SKM-1 (cell line): ENCODE results near the gene RPL36.
"Not testable (repeated sequence)": the region's sequence is repeated elsewhere in the genome, so short reads cannot be mapped to it uniquely, and the experiment has no call there.

Source experiments
- DNase-seq: peaks from one replicate; lab custom pipeline; 2025; ENCODE audit not compliant: unreplicated experiment; lab: John Stamatoyannopoulos, UW

RPL36 gene

DNA sequence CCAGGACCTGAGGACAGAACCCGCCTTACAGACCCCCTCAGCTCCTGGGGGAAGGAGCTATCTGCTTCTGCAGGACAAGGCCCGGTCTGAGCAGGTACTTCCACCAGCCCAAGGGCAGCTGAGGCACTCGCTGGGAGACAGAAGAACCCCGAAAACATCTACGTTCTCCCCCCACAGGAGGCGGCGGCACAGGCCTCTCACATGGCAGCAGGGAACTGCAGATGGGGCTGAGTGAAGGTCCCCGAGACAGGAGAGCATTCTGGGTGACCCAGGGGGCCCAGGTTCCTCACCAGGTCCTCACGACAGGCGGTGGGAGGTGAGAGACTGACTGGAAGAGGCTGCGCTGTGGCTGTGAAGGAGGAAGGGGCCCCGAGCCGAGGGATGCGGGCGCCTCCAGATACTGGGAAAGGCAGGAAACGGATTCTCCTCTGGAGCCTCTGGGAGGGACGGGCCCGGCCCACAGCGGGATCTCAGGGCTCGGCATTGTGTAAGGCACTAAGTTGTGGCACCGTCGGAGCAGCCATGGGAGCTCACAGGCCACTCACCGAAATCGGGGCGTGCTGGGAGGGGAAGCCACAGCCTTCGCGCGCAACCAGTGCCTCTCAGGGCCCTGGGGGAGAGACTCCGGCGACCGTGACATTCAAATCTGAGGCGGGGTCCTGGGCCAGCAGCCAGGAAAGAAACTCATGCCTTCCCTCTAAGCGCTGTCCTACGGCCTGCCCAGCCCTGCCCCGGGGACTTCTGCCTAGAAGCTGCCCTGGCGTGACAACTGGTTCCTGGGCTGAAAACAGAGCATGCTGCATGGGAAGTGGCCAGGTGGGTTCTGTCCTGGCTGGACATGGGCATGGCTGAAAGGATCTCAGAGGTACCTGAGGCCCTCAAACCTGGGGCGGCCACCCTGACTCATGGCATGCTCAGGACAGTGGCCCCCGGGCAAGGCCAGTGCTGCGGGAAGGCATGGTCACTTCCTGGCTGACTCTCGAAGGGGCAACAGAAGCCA, 14.0 kb downstream of the RPL36 start:
- DNase-seq, result no peak

DNA sequence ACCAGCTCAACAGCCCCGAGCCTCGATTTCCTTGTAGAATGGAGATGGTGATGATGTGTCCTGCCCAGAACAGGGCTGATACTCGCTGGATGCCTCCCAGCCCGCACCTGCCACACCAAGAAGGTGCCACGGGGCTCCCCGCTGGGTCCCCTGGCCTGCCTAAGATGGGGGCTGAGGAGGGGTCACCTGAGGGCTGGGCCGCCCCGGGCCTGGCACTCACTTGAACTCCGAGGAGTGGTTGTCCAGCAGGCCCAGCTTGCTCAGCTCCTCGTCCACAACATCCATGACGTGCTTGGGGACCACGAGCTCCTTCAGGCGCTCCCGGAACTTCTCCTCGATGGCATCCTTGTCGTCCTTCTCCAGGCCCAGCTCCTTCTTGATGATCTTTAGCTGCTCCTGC, 15.5 kb downstream of the RPL36 start:
- DNase-seq, result no peak

DNA sequence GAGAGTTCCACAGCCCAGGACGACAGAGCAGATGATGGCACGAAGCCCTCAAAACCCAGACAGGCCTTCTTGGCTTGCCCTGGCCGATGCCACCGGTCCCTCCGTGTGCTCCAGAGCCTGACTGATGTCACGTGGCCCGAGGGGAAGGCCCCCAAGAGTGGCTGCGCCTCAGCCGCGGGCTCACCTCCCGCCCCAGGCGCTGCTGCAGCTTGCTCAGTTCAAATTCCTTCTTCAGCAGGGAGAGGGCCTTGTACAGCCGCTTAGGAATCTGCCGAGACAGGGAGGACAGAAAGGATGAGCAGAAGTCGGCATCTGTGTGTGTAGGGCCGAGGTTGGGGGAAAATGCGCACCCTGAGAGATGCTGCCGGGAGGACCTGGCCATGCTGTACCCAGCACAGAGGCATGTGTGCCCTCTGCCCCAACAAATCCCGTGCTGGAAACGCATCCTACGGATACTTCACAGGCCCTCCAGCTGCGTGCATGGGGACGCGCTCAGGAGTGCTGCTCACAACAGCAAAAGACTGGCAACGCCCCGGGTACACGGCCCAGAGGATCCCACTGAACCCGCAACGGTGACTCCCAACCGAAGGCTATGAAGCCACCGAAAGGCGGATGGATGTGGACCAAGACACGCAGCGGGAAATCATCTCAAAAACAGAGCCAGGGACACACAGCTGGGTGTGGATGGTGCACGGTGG, 16.9 kb downstream of the RPL36 start:
- no peak for DNase-seq

DNA sequence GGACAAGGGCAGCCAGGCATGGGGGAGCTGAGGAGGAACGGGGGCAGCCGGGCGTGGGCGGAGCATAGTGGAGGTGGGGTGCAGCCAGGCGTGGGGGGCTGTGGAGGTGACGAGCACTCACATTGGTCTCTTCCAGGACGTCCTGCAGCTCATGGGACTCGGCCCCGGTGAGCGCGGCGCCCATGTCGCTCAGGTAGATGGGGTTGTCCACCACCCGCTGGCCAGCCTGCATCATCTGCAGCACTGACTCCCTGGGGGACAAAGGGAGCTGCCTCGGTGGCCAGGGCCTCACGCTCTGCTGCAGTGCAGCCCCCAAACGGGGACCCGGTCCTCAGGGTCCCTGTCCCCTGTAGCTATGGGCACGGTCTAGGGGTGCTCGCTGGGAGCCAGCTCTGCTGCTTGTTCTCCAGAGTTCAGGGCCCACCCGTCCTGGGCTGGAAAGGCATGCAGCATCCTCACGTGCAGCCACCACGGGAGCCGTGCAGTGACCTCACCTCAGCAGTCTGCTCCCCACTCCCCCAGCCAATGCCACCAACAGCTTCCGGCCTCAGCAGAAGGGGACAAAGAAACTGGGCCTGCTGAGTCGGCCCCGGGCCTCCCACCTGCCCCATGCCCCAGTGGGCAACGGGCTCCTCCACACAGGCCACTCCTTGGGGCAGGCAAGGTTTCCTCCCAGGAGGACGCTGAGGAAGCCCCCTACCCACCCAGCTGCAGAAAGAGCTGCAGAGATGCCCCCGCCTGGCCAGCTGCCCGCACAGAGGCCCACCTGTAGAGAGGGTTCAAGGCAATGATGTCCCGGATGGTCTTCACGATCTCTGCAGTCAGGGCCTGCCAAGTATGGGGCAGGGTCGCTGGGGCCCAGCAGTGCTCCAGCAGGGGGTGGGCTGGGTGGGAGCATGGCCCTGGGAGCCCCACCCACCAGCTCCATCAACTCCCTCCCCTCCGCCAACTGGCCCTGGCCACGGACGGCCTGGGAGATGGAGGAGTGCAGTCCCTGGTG, 17.8 kb downstream of the RPL36 start:
- no peak for DNase-seq

DNA sequence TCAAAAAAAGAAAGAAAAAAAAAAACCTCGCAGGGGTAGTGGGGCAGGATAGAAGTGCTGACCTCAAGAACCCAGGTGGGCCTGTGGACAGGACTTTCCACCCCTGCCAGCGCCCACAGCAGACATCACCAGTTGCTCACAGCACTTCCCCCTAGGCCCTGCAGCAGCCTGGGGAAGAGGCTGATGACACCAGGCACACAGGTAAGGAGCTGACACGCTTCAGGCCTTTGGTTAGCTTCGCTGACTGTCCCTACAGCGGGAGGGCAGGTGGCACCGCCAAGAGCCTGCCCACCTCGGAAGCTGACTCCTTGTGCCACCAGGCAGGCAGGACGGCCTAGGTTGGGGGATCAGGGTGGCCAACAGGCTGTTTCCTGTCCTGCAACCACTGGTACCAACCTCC, 20.9 kb downstream of the RPL36 start:
- no peak for DNase-seq

DNA sequence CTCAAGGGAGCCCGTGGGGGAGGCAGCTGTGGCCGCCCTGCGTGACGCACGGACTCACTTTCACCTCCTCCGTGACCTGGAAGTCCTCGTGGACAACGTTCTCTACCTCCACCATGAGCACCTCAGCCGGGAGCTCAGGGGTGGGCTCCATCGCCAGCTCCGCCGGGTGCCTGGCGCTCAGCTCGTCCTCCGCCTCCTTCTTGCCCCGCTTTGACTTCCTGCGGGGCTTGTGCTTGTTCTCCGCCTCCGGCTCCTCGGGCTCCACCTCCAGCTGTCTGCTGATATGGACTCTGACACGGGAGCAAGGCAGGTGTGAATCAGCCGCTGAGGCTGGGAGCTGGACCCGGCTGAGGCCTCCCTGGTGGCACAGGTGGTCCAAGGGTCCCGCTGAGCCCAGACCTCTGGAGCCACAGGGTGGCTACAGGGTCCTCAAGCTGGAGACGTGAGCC, 21.6 kb downstream of the RPL36 start:
- DNase-seq, result no peak

DNA sequence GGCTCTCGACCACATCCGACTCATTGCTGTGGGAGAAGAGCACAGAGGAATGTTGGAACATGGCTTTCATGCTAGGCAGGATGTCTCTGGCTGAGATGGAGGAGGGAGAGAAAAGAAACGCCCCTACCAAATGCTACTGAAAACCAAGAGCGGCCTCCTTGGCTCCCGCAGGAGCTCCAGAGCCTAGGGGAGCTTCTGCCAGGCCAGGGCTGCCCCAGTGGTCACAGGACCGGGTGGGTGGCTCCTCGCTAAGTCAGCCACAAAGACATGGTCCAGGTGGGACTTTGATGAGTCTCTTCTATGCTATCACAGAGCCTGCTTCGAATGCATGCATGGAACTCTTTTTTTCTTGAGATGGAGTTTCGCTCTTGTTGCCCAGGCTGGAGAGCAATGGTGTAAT, 23.1 kb downstream of the RPL36 start:
- DNase-seq, result no peak

DNA sequence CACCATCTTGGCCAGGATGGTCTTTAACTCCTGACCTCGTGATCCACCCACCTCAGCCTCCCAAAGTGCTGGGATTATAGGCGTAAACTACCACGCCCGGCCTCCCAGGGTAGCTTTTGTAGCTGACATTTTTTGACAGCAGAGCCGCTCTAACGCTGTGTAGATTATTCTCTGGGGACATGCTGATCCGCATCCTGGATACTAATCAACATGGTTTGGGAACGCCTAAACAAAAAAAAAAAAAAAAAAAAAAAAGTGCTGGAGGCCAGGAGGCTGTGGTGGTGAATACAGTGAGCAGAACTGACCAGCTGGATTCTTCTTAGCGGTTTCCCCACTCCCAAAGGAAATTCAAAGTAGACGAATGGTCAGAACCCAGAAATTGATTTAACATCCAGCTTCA, 24.7 kb downstream of the RPL36 start:
- DNase-seq, result no peak

DNA sequence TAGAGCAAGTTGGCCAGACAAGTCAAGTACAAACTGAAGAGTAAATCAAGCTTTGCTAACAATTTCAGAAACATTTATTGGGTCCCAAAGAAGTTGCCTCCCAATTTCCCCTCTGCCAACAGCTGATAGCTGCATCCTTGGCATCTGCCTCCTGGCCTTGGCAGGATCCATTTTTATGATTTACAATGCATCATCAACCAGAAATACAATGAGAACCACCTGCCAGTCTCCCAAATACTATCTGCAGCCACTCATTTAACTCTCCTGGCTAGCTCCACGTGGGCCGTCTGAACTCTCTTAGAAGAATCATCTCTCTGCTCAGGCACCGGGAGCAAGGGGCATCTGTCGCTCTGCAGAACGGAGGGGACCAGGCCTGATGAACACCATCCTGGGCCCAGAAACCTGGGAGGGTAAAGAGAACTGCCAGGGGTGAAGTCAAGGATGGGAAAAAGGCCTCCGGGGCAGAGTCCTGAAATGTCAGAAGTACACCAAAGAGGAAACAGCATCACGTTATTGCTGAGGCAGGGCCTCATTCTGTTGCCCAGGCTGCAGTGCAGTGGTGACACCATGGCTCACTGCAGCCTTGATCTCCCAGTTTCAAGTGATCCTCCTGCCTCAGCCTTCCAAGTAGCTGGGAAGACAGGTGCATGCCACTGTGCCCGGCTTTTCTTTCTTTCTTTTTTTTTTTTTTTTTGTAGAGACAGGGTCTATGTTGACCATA, 27.3 kb downstream of the RPL36 start:
- DNase-seq, result no peak

DNA sequence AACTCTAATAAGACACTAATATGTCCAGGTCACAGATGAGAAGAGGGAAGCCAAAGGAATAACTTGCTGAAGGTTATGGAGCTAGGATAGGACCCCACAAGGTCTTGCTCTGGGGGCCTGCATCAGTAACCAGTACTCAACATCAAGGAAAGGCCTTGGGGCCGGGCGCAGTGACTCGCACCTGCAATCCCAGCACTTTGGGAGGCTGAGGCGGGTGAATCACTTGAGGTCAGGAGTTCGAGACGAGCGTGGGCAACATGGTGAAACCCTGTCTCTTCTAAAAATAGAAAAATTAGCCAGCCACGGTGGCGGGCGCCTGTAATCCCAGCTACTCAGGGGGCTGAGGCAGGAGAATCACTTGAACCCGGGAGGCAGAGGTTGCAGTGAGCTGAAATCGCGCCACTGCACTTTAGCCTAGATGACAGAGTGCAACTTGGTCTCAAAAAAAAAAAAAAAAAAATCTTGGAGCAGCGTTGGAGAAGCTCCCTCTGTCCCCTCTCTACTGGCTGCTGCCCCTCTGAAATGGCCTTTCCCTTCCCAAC, 28.0 kb downstream of the RPL36 start:
- DNase-seq, result no peak

DNA sequence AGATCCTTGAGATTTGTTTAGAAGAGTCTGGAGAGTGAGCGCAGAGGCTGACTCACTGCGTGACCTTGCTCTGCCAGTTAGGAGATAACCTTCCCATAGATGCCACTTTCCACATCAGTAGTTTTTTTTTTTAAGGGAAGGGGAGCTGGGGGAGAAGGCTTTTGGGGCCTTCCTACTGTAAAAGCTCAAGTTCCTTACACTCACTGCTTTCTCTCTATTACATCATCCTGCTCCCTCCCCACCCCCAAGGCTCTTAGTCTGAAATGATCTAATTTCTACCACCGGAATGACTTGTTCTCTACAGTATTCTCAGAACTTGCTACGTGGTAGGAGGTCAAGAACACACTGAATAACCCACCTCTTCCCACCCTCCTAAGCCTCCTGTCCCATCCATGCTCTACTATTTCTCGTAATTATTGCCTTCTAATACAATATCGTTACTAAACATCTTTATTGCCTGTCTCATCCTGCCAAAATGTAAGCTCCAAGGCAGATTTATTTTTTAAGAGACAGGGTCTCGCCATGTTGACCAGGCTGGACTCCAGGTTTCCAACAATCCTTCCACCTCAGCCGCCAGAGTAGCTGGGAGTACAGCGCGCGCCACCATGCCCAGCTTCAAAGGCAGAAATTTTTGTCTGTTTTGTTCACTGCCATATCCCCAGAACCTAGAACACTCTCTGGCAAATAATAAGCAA, 28.6 kb downstream of the RPL36 start:
- peak; percentile 13 for DNase-seq

DNA sequence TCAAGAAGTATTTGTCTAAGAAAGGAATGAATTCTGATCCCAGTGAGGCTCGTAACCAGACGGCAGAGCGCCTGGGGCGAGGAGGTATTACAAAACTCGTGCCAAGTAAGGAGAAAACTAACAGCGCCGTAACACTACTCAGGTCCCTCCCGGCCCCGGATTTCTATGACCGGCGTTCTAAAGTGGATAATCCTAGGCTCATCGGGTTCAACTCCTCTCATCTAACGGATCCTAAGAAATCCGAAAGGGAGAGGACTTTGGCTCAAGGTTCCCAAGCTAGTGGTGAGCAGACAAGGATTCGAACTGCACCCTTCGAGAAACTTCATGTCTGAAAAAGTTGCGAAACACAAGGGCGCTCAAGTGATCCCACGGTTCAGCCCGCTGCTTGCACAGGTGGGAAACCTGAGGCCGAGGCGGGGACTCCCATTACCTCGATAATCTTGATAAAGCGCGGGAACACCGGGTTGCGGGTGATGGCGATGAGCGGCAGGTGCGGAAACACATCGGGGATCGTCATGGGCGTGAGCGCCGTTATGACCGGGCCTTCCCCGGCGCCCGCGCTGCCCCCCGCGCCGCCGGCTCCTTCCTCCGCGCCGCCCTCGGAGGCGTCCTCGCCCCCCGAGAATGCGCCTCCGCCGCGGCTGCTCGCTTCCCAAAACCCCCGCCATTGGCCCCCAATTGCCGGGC, 29.3 kb downstream of the RPL36 start:
- no peak for DNase-seq

DNA sequence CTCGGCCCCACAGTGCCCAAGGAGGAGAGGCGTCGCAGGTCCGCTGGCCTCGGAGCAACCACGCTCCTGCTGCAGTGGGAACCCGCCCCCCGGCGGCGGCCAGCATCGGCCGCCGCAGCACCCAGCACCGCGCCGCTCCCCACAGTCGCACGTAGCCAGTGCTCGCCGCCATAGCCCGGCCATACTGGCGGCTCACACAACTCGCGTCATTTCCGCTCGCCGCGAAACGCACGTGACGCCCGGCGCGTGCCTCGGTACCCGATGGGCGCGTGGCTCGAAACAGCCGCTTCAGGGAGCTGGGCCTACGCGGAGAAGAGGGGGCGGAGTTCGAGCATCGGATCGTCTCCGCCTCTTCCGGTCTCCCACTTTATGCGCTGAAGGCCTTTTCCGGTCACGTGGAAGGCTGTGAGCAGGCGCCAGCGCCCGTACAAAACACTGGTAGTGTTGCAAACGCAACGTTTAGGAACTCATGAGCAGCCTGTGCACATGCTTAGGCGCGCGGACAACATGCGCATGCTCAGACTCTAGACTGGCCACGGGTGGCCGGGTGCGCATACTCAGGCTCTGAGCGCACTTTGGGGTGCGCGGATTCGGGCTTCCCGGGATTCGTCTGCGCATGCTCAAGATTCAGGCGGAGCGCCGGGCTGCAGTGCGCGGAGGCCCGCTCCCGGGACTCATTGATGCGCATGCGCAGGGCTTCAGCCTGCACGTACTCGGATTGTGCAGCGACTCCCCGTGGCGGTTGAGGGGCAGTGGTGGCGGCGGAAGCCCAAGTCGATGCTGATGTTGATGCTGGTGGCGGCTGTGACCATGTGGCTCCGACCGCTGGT, 30.1 kb downstream of the RPL36 start, which contains the start of the genes CATSPERD and LONP1:
CATSPERD (plus strand) TSS at position 677 of the 830 bp plus-strand sequence; CDS start at position 778, 101 bp downstream.
LONP1 (minus strand) TSS at position 186 of the 830 bp plus-strand sequence; CDS start at position 172, 14 bp downstream.
- DNase-seq, result peak; percentile 91

DNA sequence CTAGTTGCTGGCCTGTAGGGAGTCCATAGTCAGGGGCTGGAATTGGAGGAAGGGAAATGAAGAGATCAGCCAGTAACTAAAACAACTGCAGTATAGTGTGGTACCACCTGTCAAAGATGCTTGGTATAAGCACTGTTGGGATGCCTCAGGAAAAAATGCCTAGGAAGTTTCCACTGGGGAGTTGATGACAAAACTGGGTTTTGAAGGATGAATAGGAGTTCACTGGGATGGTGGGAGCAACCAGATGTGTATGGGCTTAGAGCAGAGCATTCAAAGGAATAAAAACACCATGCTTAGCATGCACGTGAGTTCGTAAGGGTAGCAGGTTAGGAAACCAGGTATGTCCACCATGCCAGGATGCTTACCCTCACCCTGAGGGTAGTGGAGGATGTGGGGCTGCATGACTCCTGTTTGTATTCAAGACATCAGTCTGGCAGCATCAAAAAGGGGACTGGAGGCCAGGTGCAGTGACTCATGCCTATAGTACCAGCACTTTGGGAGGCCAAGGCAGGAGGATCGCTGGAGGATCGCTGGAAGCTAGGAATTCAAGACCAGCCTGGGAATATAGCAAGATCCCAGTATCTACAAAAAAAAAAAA, 37.5 kb downstream of the RPL36 start:
- DNase-seq, result no peak

DNA sequence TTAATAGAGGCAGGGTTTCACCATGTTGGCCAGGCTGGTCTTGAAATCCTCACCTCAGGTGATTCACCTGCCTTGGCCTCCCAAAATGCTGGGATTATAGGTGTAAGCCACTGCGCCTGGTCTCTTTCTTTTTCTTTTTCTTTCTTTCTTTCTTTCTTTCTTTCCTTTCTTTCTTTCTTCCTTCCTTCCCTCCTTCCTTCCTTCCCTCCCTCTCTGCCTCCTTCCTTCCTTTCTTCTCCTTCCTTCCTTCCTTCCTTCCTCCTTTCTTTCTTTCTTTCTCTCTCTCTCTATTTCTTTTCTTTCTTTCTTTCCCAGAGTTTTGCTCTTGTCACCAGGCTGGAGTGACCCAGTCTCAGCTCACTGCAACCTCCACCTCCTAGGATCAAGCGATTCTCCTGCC, 43.1 kb downstream of the RPL36 start:
- DNase-seq, result not testable (repeated sequence)

DNA sequence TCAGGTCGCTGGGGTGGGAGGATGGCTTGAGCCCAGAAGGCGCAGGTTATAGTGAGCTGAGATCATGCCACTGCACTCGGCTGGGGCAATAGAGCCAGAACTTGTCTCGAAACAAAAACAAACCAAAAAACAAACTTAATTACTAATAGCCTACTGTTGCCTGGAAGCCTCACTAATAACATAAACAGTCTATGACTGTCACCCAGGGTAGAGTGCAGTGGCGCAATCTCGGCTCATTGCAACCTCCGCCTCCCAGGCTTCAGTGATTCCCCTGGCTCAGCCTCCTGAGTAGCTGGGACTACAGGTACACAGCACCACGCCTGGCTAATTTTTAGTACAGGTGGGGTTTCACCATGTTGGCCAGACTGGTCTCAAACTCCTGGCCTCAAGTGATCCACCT, 48.3 kb downstream of the RPL36 start:
- DNase-seq, result no peak
